OCI-LY7 (cell line): Measurements from ENCODE around the gene CIB2. TPM values are rescaled to one million over a fixed set of nuclear protein-coding genes. Genes with fewer than 3 reads are reported as not detected.

Source experiments
- BruUV-seq: library from RNA; stranded (reverse); fragments of 400-500 nt; replicated peaks from 2 replicates; lab custom pipeline; 2021; lab: Mats Ljungman, UMichigan
- CTCF ChIA-PET: fragments of 300-600 bp; sonication (Branson Sonifier 250); formaldehyde crosslinking; loops from one replicate; lab custom pipeline; 2022; ENCODE audit warnings: antibody characterized with exemption; ENCODE audit not compliant: unreplicated experiment; lab: Charles Lee
- POLR2A ChIA-PET: fragments of 300-600 bp; sonication (Branson Sonifier 250); formaldehyde crosslinking; loops from one replicate; lab custom pipeline; 2022; ENCODE audit warnings: antibody characterized with exemption; lab: Charles Lee
- DNase-seq: peaks from one replicate; pipeline ENCODE4 v3.0.0-alpha.2; 2015; ENCODE audit warnings: low spot score
- H2AFZ ChIP-seq: fragments of 200-600 bp; sonication (generic), shearing (Covaris generic); 2 replicates; pipeline ENCODE4 v1.6.1; 2014; ENCODE audit warnings: mild to moderate bottlenecking, antibody characterized with exemption, low read length, moderate library complexity
- H3K27ac ChIP-seq: fragments of 200-600 bp; sonication (generic); 2 replicates; pipeline ENCODE4 v1.5.1; 2014; ENCODE audit warnings: mixed run types, low read depth, mild to moderate bottlenecking, moderate library complexity, low read length, inconsistent platforms; ENCODE audit not compliant: poor library complexity, severe bottlenecking
- H3K36me3 ChIP-seq: fragments of 200-600 bp; sonication (generic); 2 replicates; pipeline ENCODE4 v1.6.1; 2014; ENCODE audit warnings: mild to moderate bottlenecking, antibody characterized with exemption, low read length, moderate library complexity, mixed read lengths; ENCODE audit not compliant: insufficient read depth
- H3K4me1 ChIP-seq: fragments of 200-600 bp; sonication (generic); 2 replicates; pipeline ENCODE4 v1.5.1; 2014; ENCODE audit warnings: mild to moderate bottlenecking, low read length; ENCODE audit not compliant: insufficient read depth, poor library complexity, severe bottlenecking
- H3K4me2 ChIP-seq: fragments of 200-600 bp; sonication (generic); 2 replicates; pipeline ENCODE4 v1.6.1; 2014; ENCODE audit warnings: mild to moderate bottlenecking, low read length
- H3K4me3 ChIP-seq: fragments of 200-600 bp; sonication (generic); 2 replicates; pipeline ENCODE4 v1.5.1; 2014; ENCODE audit warnings: mild to moderate bottlenecking, low read depth, low read length; ENCODE audit not compliant: poor library complexity, severe bottlenecking
- H3K79me2 ChIP-seq: fragments of 200-600 bp; sonication (generic); 2 replicates; pipeline ENCODE4 v1.6.1; 2016; ENCODE audit warnings: low read depth, mild to moderate bottlenecking, low read length, moderate library complexity, mixed read lengths; ENCODE audit not compliant: insufficient read depth
- H3K9me2 ChIP-seq: fragments of 200-600 bp; sonication (generic); 2 replicates; pipeline ENCODE4 v1.6.1; 2016; ENCODE audit warnings: mild to moderate bottlenecking, low read length, mixed read lengths; ENCODE audit not compliant: insufficient read depth
- H3K9me3 ChIP-seq: fragments of 200-600 bp; sonication (generic); 2 replicates; pipeline ENCODE4 v1.6.1; 2014; ENCODE audit warnings: mild to moderate bottlenecking, mixed run types, low read length, mixed read lengths
- H4K20me1 ChIP-seq: fragments of 200-600 bp; sonication (generic); 2 replicates; pipeline ENCODE4 v1.6.1; 2014; ENCODE audit warnings: mild to moderate bottlenecking, antibody characterized with exemption, low read length, moderate library complexity, mixed read lengths; ENCODE audit not compliant: insufficient read depth
- CTCF ChIP-seq: fragments of 200-600 bp; sonication (generic); conservative IDR thresholded peaks from 2 replicates; pipeline ENCODE4 v1.5.1; 2014; ENCODE audit warnings: mild to moderate bottlenecking, antibody characterized with exemption, low read length, moderate library complexity, mixed read lengths
- EZH2phosphoT487 ChIP-seq: fragments of 200-600 bp; sonication (generic); IDR thresholded peaks from 2 replicates; pipeline ENCODE4 v1.6.1; 2018; ENCODE audit warnings: low read depth, borderline replicate concordance, mild to moderate bottlenecking, mixed run types, antibody characterized with exemption, low read length, moderate library complexity, mixed read lengths
- intact Hi-C: fragments of 100-400 bp; cut with micrococcal nuclease; formaldehyde crosslinking; loops from one replicate; pipeline ENCODE4 v1.10.0; 2022; ENCODE audit not compliant: unreplicated experiment
- total RNA-seq, 2 experiments: library from RNA; depleted of rRNA in 1 of 2; stranded (reverse); fragments of >200 nt in 1 of 2; shearing (Covaris generic) in 1 of 2; gene quantifications; 2 replicates each; pipeline ENCODE4 v1.2.3, GENCODE V29; 2014 to 2022

CIB2 gene
- total RNA-seq, 2 experiments from 2014 or later = 0.36 to 5.0 TPM

- intact Hi-C loops = no loop called here
These were observed 44.1 kb upstream of the CIB2 start for GRCh38 chr15:78175330-78175729.

GRCh38 chr15:78174401-78174800 lies 43.2 kb upstream of the CIB2 start:
- Histone ChIP-seq H3K27ac (peak overlapping the region; percentile 51), H4K20me1 (no peaks in the 10 kb centered on the region), H3K9me2 (no peaks in the 10 kb centered on the region), H3K36me3 (peaks cover 40% of the 10 kb centered on the region), H3K4me3 (no peak overlapping the region), H3K4me2 (peak overlapping the region; percentile 51), H3K79me2 (peaks cover 2% of the 10 kb centered on the region; the same call in 1 of the 2 replicates), H3K9me3 (peaks cover 9% of the 10 kb centered on the region; the same call in 1 of the 2 replicates), H3K4me1 (peaks cover 56% of the 10 kb centered on the region), H2AFZ (peak overlapping the region; percentile 18; the same call in 1 of the 2 replicates)
- BruUV-seq = no TSS peak
- POLR2A ChIA-PET = interaction anchor here (0.6 to 1.6 kb wide), 4 partner anchors 10 to 101 kb away, joined by 3 to 5 read pairs (median 4); no protein-coding TSS in a partner anchor
- intact Hi-C loops = no loop called here
- TF ChIP-seq EZH2phosphoT487 (no peak), CTCF (no peak)
- CTCF ChIA-PET = interaction anchor here (0.5 to 1.0 kb wide), 2 partner anchors 21 to 1979 kb away, joined by 3 read pairs; no protein-coding TSS in a partner anchor
- DNase-seq = peak; percentile 77

More at GRCh38 chr15:78175330-78175729, 44.1 kb upstream of the CIB2 start:
- Histone ChIP-seq H3K4me2 (peak overlapping the region; percentile 51), H3K36me3 (peaks cover 30% of the 10 kb centered on the region), H3K27ac (peak overlapping the region; percentile 51), H2AFZ (no peak overlapping the region; the same call in 1 of the 2 replicates), H3K9me3 (peaks cover 9% of the 10 kb centered on the region; the same call in 1 of the 2 replicates), H3K4me3 (no peak overlapping the region), H4K20me1 (no peaks in the 10 kb centered on the region), H3K9me2 (no peaks in the 10 kb centered on the region), H3K4me1 (peaks cover 47% of the 10 kb centered on the region), H3K79me2 (no peaks in the 10 kb centered on the region)
- BruUV-seq = no TSS peak
- TF ChIP-seq EZH2phosphoT487 (no peak), CTCF (no peak)
- CTCF ChIA-PET = no interaction called here
- POLR2A ChIA-PET = interaction anchor here (0.6 to 1.7 kb wide), 4 partner anchors 9 to 126 kb away, joined by 3 to 4 read pairs (median 4); no protein-coding TSS in a partner anchor
- peak; percentile 30 for DNase-seq
